Right atrium auricular region (tissue), 2 donors: Measurements from ENCODE around the gene POLD2. TPM values are rescaled to one million over a fixed set of nuclear protein-coding genes. Genes with fewer than 3 reads are reported as not detected.

Source experiments
- DNase-seq: peaks from one replicate; pipeline ENCODE4 v3.0.0-alpha.2; 2019; ENCODE audit warnings: low spot score
- H3K27ac ChIP-seq, 2 donors: fragments of 200-600 bp; sonication (generic); 1 replicate in 1 of 2; 2 replicates in 1 of 2; pipeline ENCODE4 v1.5.1; 2016 to 2019
- H3K27me3 ChIP-seq, 2 donors: fragments of 200-600 bp; sonication (generic); one replicate each; pipeline versions ENCODE4 v1.5.1 to v1.6.0; 2017 to 2019
- H3K36me3 ChIP-seq: fragments of 200-600 bp; sonication (generic); one replicate; pipeline ENCODE4 v1.5.1; 2016
- H3K4me1 ChIP-seq, 2 donors: fragments of 200-600 bp; sonication (generic); one replicate each; pipeline versions ENCODE4 v1.5.1 to v1.6.0; 2017 to 2019
- H3K4me3 ChIP-seq, 2 donors: fragments of 200-600 bp; sonication (generic); 1 replicate in 1 of 2; 2 replicates in 1 of 2; pipeline ENCODE4 v1.5.1; 2017 to 2019; ENCODE audit warnings: mild to moderate bottlenecking in 1 of 2, moderate library complexity in 1 of 2
- H3K9me3 ChIP-seq, 2 donors: fragments of 200-600 bp; sonication (generic); one replicate each; pipeline ENCODE4 v1.5.1; 2019
- CTCF ChIP-seq, 2 donors: fragments of 200-600 bp; sonication (generic); IDR thresholded peaks; one replicate each; pipeline ENCODE4 v1.5.1; 2019; ENCODE audit warnings: antibody characterized with exemption in 2 of 2
- total RNA-seq, 2 donors: library from RNA; depleted of rRNA; stranded (reverse); fragments of >200 nt; gene quantifications; one replicate each; pipeline ENCODE4 v1.1.0, GENCODE V29; 2016

Gene POLD2
- total RNA-seq, 2 donors from 2014 or later: 71.4 to 76.5 TPM

- Histone ChIP-seq H3K9me3 (no peaks in the 10 kb centered on the region), H3K27me3 (no peaks in the 10 kb centered on the region), H3K36me3 (peaks cover 10% of the 10 kb centered on the region), H3K4me1 (peaks cover 0 to 73% of the 10 kb centered on the region in 2 donors), H3K27ac (peak overlapping the region; percentile 88 to 92), H3K4me3 (no peak overlapping the region)
- DNase-seq: no peak
- TF ChIP-seq CTCF (IDR thresholded peaks at IDR 0.05): no peak
These were observed 20.3 kb downstream of the POLD2 start for GRCh38 chr7:44102846-44103565.

- Histone ChIP-seq H3K27ac (peak overlapping the region; percentile 88 to 92), H3K9me3 (no peaks in the 10 kb centered on the region), H3K36me3 (peaks cover 2% of the 10 kb centered on the region), H3K4me1 (peaks cover 0 to 67% of the 10 kb centered on the region in 2 donors), H3K4me3 (no peak overlapping the region), H3K27me3 (no peaks in the 10 kb centered on the region)
- DNase-seq: peak; percentile 85
- TF ChIP-seq CTCF (IDR thresholded peaks at IDR 0.05): no peak
These were observed 21.1 kb downstream of the POLD2 start for GRCh38 chr7:44101966-44102845.

GRCh38 chr7:44101303-44101965 is 21.9 kb downstream of the POLD2 start:
- no peak for TF ChIP-seq CTCF (IDR thresholded peaks at IDR 0.05)
- H3K27me3 ChIP-seq: no peaks in the 10 kb centered on the region
- no peak overlapping the region for H3K4me3 ChIP-seq
- DNase-seq: no peak
- H3K27ac ChIP-seq: peak overlapping the region; percentile 88 to 92
- H3K36me3 ChIP-seq: no peaks in the 10 kb centered on the region
- H3K9me3 ChIP-seq: no peaks in the 10 kb centered on the region
- H3K4me1 ChIP-seq: peaks cover 0 to 61% of the 10 kb centered on the region in 2 donors

- no peak for TF ChIP-seq CTCF (IDR thresholded peaks at IDR 0.05)
- no peak for DNase-seq
- Histone ChIP-seq H3K36me3 (no peaks in the 10 kb centered on the region), H3K9me3 (no peaks in the 10 kb centered on the region), H3K27me3 (no peaks in the 10 kb centered on the region), H3K27ac (peak overlapping the region; percentile 88 to 92), H3K4me1 (peaks cover 0 to 53% of the 10 kb centered on the region in 2 donors), H3K4me3 (no peak overlapping the region)
These were observed 22.7 kb downstream of the POLD2 start for GRCh38 chr7:44100458-44101302.

- no peak for DNase-seq
- no peak for TF ChIP-seq CTCF (IDR thresholded peaks at IDR 0.05)
- H3K27ac ChIP-seq: peak overlapping the region in 1 of 2 donors; percentile 92
- no peaks in the 10 kb centered on the region for H3K9me3 ChIP-seq
- no peaks in the 10 kb centered on the region for H3K27me3 ChIP-seq
- no peak overlapping the region for H3K4me3 ChIP-seq
- H3K4me1 ChIP-seq: peaks cover 0 to 51% of the 10 kb centered on the region in 2 donors
- H3K36me3 ChIP-seq: no peaks in the 10 kb centered on the region
These were observed 23.7 kb downstream of the POLD2 start for GRCh38 chr7:44099669-44100068.
